Erythroblast (primary cell): ENCODE data around the gene UBE3D.

Source experiments
- GATA1 ChIP-seq: IDR thresholded peaks from 2 replicates; pipeline ENCODE4 v1.6.1; 2011; ENCODE audit warnings: low read depth, mild to moderate bottlenecking, control low read depth, low read length, moderate library complexity
- POLR2A ChIP-seq: IDR thresholded peaks from 2 replicates; pipeline ENCODE4 v1.6.1; 2011; ENCODE audit warnings: mild to moderate bottlenecking, low read length

- no peak for TF ChIP-seq POLR2A
- TF ChIP-seq GATA1, result no peak
Observed at GRCh38 chr6:82917346-82918064, 148.1 kb downstream of the UBE3D start.
